ENCODE measurements around the gene PTPRA.

The PTPRA gene

GRCh38 chr20:3077618-3078134 is 204.4 kb downstream of the PTPRA start:
- no peak for DNase-seq (ENCODE audit: low read depth)

GRCh38 chr20:3080939-3081388 is 207.7 kb downstream of the PTPRA start:
- peak; percentile 62 for DNase-seq (ENCODE audit: low read depth)

DNA sequence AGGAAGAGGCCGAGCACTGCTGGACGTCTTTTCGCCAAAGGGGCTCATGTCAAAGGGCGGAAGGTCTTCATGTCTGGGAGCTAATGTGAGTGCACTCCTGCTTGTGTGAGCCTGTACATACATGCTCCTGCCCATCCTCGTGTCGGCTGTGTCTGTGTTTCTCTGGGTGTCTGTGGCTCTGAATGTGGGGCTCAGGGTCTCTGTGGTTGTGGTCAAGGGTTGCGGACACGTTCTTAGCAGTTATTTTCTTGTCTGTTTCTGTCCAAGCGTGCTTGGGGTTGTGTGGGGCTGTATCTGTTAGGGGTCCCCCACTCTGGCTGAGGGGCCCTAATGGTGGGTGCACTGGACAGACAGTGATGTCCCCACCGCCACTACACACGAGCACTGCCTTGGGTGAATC is 208.4 kb downstream of the PTPRA start:
- DNase-seq (ENCODE audit: low read depth), result no peak

GRCh38 chr20:3082306-3082951 is 209.1 kb downstream of the PTPRA start:
- no peak for DNase-seq (ENCODE audit: low read depth)

DNA sequence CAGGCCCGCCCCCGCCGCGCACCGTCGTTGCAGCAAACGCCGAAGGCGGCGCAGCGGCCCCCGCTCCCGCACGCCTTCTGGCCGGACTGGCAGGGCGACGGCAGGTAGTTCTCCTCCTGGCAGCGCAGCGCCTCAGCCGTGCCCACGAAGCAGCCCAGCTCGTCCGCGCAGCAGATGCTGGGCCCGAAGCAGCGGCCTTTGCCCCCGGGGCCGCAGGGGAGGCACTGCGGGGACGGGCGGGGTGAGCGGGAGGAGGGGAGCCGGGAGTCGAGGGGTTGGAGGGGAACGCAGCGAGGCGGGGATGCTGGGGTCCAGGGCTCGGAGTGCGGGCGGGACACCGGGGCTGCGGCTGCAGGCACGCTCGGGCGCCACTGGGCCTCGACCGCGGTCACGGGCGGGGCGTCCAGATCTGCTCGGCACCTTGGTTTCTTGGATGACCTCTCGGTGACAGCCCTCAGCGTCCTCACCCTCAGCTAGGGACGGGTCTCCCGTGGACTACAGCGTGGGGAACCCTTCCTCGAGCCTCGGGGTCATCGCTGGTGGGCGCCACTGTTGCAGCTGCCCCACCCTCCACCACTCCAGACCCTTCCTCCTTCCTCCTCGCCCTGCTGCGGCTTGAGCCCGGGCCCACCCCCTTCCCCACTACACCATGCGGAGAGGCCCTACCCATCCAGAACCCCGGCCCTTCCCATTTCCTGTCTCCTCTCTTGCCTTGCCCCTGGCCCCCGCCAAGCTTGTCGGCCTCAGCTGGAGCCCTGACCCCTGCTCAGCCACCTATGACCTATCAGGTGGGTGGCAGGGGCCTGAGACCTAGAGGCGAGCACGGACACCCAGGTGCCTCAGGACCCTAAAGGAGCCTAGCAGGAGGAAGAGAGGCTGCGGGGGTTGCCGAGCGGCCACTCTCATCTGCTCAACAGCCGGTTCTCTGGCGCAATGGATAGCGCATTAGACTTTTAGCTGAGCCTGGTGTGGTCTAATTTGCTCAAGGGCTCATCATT is 210.0 kb downstream of the PTPRA start:
- DNase-seq (ENCODE audit: low read depth), result no peak

GRCh38 chr20:3084283-3084985 is 211.2 kb downstream of the PTPRA start, which contains the start of gene AVP:
AVP (minus strand) TSS chr20:3084724; CDS start chr20:3084674, 50 bp downstream.
- no peak for DNase-seq (ENCODE audit: low read depth)

DNA sequence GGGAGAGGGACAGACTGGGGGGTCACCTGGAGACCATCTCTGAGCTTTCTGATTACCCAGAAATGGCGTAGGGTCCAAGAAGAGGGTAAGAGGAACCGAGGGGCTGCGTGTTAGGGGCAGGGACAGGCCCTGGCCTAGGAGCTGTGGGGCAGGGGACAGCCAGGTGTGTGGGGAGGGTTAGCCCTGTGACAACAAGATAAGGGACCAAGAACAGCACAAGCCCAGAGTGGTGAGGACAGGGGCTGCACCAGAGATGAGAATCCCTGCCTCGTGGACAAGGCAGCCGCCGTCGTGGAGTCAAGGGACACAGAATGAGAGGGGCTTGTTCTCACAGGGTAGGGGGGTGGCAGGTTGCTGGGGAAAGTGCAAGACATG is 211.7 kb downstream of the PTPRA start:
- no peak for DNase-seq (ENCODE audit: low read depth)

DNA sequence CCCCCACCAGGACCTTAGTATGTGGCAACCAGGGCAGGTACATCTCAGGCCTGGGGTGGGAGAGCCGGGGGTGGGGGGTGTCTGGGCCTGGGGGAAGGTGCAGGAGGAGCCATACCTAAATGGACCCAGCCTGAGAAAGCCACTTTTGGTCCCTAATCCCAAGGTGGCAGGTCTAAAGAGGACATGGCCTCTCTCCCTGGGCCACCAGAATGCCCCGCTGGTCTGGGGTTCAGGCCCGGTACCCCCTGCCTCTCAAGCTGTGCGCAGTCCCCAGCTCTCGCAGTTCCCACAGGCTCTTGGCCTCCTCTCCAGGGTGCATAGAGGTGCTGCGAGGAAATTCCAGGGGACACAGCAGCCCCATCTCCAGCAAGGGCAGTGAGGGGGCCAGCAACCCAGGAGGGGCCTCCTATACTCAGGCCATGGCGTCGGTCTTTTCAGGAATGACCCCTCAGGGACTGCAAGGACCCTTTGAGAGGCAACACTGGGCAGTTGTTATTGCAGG is 212.3 kb downstream of the PTPRA start:
- DNase-seq (ENCODE audit: low read depth), result no peak

DNA sequence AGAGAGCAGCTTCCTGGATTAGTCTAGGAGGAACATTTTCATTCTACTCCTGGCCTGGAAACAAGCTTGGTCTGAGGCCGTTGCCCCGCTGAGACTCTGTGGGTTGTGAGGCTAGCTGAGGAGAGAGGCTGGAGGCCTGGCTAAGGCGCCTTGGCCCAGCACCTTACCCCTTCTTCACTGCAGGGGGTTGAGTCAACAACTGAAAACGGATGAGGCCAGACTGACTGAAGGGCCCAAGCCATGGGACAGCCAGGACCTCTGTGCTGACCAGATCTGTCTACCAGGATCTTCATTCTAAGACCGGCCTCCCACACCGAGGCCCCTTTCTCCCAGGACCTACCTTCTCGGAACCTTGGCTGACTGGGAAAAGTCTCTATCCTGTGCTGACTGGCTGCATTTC is 214.8 kb downstream of the PTPRA start:
- DNase-seq (ENCODE audit: low read depth), result no peak
